ENCODE measurements around the gene ITGA11.

GRCh38 chr15:68373028-68373427 is 58.9 kb downstream of the ITGA11 start:
- TF ChIP-seq POLR2AphosphoS5 (IDR thresholded peaks at IDR 0.05; ENCODE audit: low read depth, low read length) (no peak), ZBTB33 (IDR thresholded peaks at IDR 0.05; ENCODE audit: borderline replicate concordance, low read depth) (no peak), EP300 (IDR thresholded peaks at IDR 0.05; ENCODE audit: borderline replicate concordance in 1 of 2, low read depth in 1 of 2, low read length in 1 of 2) (no peak), NRF1 (IDR thresholded peaks at IDR 0.05; ENCODE audit: low read depth, low read length) (no peak), SIN3A (IDR thresholded peaks at IDR 0.05; ENCODE audit: borderline replicate concordance, low read depth, low read length) (no peak), CTCF (IDR thresholded peaks at IDR 0.05) (no peak)

All from SK-N-SH (cell line).